DOHH2 (cell line): ENCODE measurements around the gene SLC25A27.
A peak's percentile ranks its signal among the peaks of the same experiment; 100 is the strongest.

Experiments
- H3F3A ChIP-seq: fragments of 200-600 bp; sonication (generic), shearing (Covaris generic); 2 replicates; pipeline ENCODE4 v1.6.0; 2016; ENCODE audit warnings: antibody characterized with exemption, mild to moderate bottlenecking; ENCODE audit not compliant: control insufficient read depth, insufficient read depth
- H3K27ac ChIP-seq: fragments of 200-600 bp; sonication (generic); 2 replicates; pipeline ENCODE4 v1.5.1; 2014; ENCODE audit warnings: low read depth, mild to moderate bottlenecking, low read length, moderate library complexity
- H3K27me3 ChIP-seq: fragments of 200-600 bp; sonication (generic); 2 replicates; pipeline ENCODE4 v1.6.1; 2014; ENCODE audit warnings: mild to moderate bottlenecking, low read length, mixed read lengths; ENCODE audit not compliant: control insufficient read depth
- H3K36me3 ChIP-seq: fragments of 200-600 bp; sonication (generic); 2 replicates; pipeline ENCODE4 v1.6.1; 2014; ENCODE audit warnings: mild to moderate bottlenecking, low read length, moderate library complexity, mixed read lengths; ENCODE audit not compliant: control insufficient read depth
- H3K4me1 ChIP-seq: fragments of 200-600 bp; sonication (generic); 2 replicates; pipeline ENCODE4 v1.6.1; 2014; ENCODE audit warnings: mild to moderate bottlenecking, low read length, mixed read lengths; ENCODE audit not compliant: control insufficient read depth
- H3K4me2 ChIP-seq: fragments of 200-600 bp; sonication (generic); 2 replicates; pipeline ENCODE4 v1.6.0; 2014; ENCODE audit warnings: mild to moderate bottlenecking, low read length, moderate library complexity
- H3K4me3 ChIP-seq: fragments of 200-600 bp; sonication (generic); 2 replicates; pipeline ENCODE4 v1.5.1; 2014; ENCODE audit warnings: mild to moderate bottlenecking, low read length, mixed read lengths
- H3K79me2 ChIP-seq: fragments of 200-600 bp; sonication (generic); 2 replicates; pipeline ENCODE4 v1.6.1; 2014; ENCODE audit warnings: mild to moderate bottlenecking, low read length, mixed read lengths; ENCODE audit not compliant: control insufficient read depth
- H3K9me2 ChIP-seq: fragments of 200-600 bp; sonication (generic); replicated peaks from 2 replicates; pipeline ENCODE4 v1.6.1; 2014; ENCODE audit warnings: mild to moderate bottlenecking, low read length, mixed read lengths; ENCODE audit not compliant: control insufficient read depth
- H3K9me3 ChIP-seq: fragments of 200-600 bp; sonication (generic); 2 replicates; pipeline ENCODE4 v1.6.1; 2014; ENCODE audit warnings: antibody characterized with exemption, low read length, mixed read lengths; ENCODE audit not compliant: control insufficient read depth, insufficient read depth
- H4K20me1 ChIP-seq: fragments of 200-600 bp; sonication (generic); 2 replicates; pipeline ENCODE4 v1.6.0; 2014; ENCODE audit warnings: low read depth, mild to moderate bottlenecking, antibody characterized with exemption, low read length, moderate library complexity; ENCODE audit not compliant: control insufficient read depth, insufficient read depth
- CTCF ChIP-seq: fragments of 200-600 bp; sonication (generic); IDR thresholded peaks from one replicate; pipeline ENCODE4 v1.5.1; 2014; ENCODE audit warnings: antibody characterized with exemption, mild to moderate bottlenecking, low read depth, low read length; ENCODE audit not compliant: poor library complexity, severe bottlenecking
- EZH2phosphoT487 ChIP-seq: fragments of 200-600 bp; sonication (generic); IDR thresholded peaks from 2 replicates; pipeline ENCODE4 v1.6.1; 2017; ENCODE audit warnings: borderline replicate concordance, mild to moderate bottlenecking, antibody characterized with exemption, low read length, moderate library complexity, mixed read lengths

The SLC25A27 gene

GRCh38 chr6:46667377-46667776 lies 14.6 kb downstream of the SLC25A27 start:
- Histone ChIP-seq H3K4me1 (no peaks in the 10 kb centered on the region), H3K4me3 (no peak overlapping the region), H3F3A (no peaks in the 10 kb centered on the region), H4K20me1 (no peaks in the 10 kb centered on the region), H3K27ac (no peak overlapping the region), H3K79me2 (no peaks in the 10 kb centered on the region), H3K9me3 (no peaks in the 10 kb centered on the region), H3K36me3 (peaks cover 54% of the 10 kb centered on the region), H3K9me2 (no peaks in the 10 kb centered on the region), H3K27me3 (no peaks in the 10 kb centered on the region), H3K4me2 (no peak overlapping the region)
- TF ChIP-seq CTCF (no peak), EZH2phosphoT487 (no peak)

- Histone ChIP-seq H3K4me2 (peak overlapping the region; percentile 41), H3K4me3 (peak overlapping the region; percentile 11; the same call in 1 of the 2 replicates), H3K4me1 (peaks cover 45% of the 10 kb centered on the region), H4K20me1 (no peaks in the 10 kb centered on the region), H3K9me3 (no peaks in the 10 kb centered on the region), H3K36me3 (peaks cover 63% of the 10 kb centered on the region), H3K9me2 (no peaks in the 10 kb centered on the region), H3K79me2 (no peaks in the 10 kb centered on the region), H3K27ac (no peak overlapping the region), H3K27me3 (no peaks in the 10 kb centered on the region), H3F3A (no peaks in the 10 kb centered on the region)
- no peak for TF ChIP-seq EZH2phosphoT487
- no peak for TF ChIP-seq CTCF
Measured at GRCh38 chr6:46674410-46674809, 21.6 kb downstream of the SLC25A27 start.

- Histone ChIP-seq H3K9me3 (no peaks in the 10 kb centered on the region), H4K20me1 (no peaks in the 10 kb centered on the region), H3K4me1 (peaks cover 45% of the 10 kb centered on the region), H3K4me3 (peak overlapping the region; percentile 40), H3F3A (no peaks in the 10 kb centered on the region), H3K79me2 (no peaks in the 10 kb centered on the region), H3K36me3 (peaks cover 53% of the 10 kb centered on the region), H3K27ac (peak overlapping the region; percentile 21; the same call in 1 of the 2 replicates), H3K4me2 (peak overlapping the region; percentile 58), H3K27me3 (no peaks in the 10 kb centered on the region), H3K9me2 (no peaks in the 10 kb centered on the region; the same call in 1 of the 2 replicates)
- TF ChIP-seq EZH2phosphoT487 (no peak), CTCF (no peak)
Measured at GRCh38 chr6:46676604-46677313, 24.0 kb downstream of the SLC25A27 start.
